Measurements from ENCODE around the gene BTBD2.

BTBD2 gene

DNA sequence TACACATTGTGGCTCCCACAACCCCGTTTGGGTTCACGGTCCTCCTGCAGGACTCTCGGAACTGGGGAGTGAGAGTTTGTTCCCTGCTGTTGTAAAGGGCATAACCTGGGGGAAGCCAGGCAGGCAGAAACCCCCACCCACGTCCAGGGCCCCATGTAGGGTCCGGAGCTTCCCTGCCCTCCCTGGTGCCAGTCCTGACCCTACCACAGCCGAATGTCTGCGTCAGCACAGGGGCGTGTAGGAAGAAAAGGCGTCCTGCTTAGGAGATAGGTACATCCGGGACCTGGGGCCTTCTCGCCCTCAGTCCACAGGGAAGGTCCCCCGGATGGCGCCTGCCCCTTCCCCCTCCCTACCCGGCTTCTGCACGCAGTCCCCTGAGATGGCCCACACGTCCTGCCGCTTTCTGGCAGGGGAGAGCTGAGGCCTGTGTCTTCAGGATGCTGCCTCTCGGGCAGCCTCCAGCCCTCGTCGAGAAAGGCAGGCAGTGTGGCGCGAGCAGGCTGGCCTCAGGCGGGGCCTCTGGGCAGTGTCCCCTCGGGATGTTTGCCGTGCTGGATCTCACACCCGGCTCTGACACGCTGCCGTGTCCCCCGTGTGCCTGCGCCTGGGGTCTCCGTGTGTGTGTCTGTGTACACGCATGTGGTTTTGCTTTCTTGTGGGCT is 55.5 kb downstream of the BTBD2 start:
- DNase-seq (ENCODE audit: low spot score), result no peak

DNA sequence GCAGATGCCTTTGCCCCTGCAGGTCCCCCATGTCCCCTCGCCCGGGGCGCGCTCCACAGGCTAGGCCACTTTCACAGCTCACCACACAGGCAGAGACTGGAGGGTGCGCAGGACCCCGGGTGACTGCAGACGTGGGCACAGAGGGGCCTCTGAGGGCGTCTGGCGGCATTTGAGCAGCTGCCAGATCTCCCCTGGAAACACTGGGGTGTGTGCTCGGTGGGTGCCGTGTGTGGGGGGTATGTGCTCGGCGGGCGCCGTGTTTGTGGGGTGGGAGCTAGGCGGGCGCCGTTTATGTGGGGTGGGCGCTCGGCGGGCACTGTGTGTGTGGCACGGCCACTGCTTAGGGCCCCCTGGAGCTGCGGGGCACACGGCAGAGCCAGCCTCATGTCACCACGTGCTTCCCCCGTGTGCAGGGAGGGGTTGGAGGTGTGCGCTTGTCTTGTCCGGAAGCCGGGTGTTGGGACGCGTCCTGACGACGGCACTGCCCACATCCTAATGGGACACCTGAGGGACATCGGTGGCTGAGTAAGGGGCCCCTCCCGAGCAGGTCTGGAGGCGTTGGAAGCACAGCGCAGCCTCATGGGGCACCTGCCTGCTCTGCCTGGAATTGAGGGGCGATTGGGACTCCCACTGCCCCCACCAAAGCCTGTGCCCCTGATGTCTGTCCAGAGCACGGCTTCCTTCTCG is 57.8 kb downstream of the BTBD2 start:
- DNase-seq (ENCODE audit: low spot score), result no peak

DNA sequence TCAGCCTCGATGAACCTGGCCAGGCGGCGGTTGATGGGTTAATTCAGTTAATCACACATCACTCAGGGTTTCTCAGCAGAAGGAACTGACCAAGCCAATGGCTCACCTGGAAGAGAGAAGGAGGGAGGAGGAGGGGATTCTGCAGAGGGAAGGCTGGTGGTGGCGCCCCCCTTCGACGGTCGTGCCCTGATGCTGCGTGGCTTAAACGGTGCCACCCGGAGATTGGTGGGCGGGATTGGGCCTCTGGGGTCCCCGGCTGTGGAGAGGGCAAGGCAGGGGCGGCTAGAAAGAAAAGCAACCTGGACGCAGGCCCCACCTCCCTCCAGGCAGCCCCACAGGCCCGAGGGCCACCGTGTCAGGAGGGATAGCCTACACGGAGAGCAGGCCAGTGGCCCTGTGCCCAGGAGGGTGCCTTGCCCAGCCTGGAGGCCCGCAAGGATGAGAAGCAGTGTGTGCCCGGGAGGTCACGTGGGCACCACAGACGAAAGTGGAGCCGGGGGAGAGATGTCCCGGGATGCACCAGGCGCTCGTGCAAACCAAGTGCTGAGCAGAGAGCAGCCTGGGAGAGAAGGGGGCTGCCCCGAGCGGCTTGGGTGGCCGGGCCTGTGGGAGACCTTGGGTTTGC is 58.5 kb downstream of the BTBD2 start:
- DNase-seq (ENCODE audit: low spot score), result peak; percentile 94

DNA sequence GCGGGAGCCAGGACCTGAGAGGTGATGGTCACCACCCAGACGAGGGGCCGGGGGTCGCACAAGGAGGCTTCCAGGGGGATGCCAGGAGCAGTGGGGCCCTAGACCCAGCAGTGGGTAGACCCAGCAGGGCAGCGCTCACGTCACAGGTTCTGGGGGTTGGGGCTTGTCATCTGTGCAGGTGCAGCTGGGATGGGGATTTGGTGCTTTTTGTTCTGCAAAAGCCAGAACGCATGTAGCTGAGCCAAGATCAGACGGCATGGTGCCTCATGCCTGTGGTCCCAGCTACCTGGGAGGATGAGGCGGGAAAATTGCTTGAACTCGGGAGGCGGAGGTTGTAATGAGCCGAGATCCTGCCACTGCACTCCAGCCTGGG is 59.4 kb downstream of the BTBD2 start:
- no peak for DNase-seq (ENCODE audit: low spot score)

DNA sequence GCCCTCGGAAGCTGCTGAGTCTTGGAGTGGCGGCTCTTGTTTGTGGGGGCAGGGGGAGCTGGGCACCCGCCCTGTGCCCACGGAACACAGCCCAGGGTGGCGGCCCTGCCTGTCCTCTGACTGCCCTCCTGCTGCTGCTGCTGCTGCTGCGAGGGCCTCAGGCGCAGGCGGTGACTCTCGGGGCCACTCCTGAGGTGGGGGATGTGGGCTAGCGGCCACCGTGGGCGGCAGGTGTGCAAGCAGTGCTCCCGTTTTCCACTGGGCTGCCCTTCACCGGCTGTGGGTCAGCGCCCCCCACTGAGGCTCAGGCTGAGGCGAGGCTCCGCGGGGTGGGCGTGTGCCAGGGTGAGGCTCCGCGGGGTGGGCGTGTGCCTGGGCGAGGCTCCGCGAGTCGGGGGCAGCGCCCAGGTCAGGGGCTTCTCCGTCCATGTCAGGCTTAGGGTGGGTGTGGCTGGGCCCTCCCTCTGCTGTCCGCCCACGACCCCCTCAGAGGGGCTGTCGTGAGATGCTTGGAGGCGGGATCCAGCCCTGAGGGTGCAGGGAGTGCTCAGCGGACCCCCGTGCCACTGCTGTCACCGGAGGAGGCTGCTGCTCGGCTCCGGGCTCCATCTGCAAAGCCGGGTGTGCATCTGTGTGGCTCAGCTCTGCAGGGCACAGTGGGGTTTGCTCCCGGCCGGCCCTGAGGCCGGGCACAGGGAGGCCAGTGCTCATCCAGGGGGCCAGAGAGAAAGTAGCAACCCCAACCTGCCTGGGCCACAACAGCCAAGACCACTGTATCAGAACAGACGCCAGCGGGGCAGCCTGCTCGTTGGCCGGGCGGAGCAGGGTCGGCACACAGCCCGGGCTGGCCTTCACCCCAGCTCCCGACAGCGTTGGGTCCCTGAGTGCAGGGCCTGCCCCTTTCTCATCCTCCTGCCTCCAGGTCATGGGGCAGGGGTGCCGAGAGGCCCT is 60.1 kb downstream of the BTBD2 start:
- DNase-seq (ENCODE audit: low spot score), result no peak

DNA sequence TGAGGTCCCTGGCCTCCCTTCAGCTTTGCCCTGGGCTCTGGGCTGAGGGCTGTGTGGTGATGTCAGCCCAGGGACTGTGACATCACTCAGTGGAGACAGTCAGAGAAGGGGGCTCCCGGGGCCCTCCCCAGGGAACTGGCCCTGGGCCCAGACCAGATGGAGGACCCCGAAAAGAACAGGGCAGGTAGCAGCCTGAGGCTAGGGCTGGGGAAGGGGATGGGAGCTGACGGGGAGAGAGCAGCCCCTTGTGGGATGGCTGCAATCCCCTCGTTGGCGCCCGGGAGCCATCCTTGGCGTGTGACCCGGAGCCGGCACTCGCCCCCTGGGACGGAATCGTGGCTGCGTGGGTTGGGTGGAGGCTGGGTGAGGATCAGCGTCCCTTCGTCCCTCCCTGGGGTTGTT is 61.0 kb downstream of the BTBD2 start:
- DNase-seq (ENCODE audit: low spot score), result no peak

DNA sequence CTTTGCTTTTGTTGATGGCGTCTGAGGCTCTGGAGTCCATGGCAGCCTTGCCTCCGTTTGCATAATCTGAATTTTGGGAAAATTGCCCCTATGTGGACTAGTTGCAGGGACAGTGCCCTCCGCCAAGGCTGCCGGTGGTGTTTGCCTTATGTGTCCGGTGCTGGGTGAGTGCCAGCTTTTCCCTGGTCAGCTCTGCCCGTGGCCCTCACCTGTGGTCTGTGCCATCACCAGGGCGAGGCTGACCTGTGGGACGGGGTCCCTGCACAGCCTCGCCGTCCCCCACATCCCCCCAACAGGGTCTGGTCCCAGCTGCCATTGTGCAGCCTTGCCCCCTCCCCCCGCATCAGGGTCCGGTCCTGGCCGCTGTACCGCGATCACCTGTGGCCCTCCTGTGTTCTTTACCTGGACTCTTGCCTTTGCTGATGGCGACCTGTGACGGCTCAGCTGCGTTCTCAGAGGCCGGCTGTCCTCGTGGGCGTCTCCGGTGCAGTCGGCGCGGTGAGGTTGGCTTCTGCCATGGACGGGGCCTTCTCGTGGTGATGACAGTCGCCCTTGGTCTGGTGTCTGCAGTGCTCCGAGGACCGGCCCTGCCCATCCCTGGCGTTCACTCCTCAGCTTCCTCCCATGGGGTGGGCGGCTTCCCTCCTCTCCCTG is 61.9 kb downstream of the BTBD2 start:
- DNase-seq (ENCODE audit: low spot score), result no peak

DNA sequence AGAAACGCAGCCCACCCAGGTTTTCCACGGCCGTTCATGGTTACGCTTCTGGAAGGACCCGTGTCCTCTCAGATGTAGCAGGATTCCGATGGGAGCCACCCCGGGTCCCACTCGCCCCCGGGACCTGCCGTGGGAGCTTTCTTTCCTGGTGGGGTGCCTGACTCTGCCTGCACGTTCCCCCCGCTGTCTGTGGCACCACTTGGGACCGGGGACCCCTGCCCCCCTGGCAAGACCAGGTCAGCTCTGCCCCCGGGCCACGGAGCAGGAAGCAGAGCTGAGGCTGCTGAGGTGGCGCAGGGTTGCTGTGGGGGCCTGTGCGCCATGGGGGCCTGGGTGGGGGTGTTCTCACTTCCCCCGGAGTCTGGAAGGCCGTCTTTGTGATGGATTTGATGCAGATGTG is 62.5 kb downstream of the BTBD2 start:
- no peak for DNase-seq (ENCODE audit: low spot score)

DNA sequence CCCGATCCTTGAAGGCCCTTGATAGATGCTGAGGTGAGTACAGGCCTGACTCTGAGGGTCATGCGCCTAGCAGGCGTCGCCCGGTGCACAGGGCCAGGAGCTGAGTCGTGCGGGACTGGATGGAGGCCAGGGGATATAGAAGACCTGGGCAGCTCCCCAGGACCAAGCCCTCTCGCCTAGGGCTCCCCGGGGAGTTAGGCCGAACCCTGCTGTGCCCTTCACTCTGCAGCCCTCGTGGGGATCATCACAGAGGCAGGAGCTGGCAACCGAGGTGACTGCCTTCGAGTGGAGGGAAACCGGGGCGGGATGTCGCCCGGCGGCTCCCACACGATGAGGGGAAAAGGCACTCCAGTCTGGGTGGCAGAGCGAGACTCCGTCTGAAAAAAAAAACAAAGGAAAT is 62.9 kb downstream of the BTBD2 start:
- no peak for DNase-seq (ENCODE audit: low spot score)

DNA sequence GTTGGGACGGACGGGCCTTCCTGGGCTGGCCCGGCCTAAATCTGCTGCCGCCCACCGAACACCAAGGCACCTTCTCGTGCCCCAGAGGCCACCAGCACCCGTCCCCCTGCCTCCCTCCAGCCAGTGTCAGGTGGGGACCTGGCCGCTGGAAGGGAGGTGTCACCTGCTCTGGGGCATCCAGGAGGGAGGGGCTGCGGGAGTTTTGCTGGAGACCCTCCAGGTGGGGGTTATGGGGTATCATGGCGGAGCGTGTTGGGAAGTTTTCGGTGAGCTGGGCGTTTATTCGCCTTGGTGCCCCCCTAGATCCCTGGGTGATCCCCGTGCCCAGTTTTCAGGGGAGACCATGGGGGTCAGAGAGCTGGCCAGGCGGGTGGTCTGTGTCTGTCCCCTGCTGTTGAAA is 64.9 kb downstream of the BTBD2 start:
- no peak for DNase-seq (ENCODE audit: low spot score)

DNA sequence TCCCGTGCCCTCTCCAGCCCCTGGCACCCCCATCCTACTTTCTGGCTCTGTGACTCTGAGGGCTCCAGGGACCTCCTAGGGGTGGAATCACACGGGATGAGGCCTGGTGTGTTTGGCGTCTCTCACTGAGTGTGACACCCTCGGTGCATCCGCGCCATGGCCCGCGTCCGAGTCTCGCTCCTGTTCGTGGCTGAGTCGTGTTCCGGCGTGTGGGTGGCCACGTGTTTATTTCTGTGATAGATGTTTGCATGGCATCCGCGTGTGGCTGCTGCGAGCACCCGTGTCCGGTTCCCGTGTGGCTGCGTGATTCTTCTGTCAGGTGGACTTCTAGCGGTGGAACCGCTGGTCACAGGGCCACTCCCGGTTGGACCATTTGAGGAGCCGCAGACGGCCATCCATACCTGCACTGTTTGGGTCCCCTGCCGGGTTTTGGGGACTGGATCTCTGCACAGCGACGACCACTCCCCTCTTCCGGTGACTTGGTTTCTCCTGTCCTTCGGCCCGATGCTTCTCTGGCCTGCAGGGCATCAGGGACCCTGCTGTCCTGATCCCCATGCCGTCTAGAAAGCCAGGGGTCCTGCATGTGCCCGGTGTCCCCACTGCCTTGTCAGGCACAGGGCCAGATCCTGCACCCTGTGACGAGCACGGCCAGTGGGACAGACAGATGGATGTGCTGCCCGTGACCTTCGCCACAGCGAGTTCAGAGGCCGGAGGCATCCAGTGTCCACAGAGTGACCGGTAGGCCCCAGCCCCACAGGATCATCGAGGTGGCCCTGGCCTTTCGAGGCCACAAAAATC is 66.0 kb downstream of the BTBD2 start:
- no peak for DNase-seq (ENCODE audit: low spot score)

DNA sequence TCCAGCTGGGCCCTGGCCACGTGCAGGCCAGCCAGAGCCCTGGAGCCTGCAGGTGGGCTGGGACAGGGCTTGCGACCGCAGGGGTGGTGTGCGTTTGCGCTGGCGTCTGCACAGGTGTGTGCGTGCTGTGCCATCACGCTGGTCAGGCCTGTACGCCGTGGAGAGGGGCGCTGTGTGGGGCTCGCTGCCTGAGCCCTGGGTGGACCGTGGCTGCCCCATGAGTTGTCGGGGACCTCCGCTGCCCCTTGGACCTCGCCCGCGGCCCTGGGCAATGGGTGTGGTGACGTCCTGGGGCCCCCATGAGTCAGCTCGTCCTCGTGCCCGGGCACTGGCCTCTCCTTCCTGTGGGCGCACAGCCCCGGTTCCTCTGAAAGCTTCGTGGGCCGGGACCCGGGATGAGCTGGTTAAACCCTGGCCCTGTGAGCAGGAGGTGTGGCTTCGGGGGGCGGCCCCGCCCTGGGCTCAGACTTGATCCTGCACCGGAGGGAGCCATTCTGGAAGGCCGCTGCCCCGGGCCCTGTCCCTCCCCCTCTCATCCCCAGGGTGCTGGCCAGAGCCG is 67.8 kb downstream of the BTBD2 start:
- no peak for DNase-seq (ENCODE audit: low spot score)

DNA sequence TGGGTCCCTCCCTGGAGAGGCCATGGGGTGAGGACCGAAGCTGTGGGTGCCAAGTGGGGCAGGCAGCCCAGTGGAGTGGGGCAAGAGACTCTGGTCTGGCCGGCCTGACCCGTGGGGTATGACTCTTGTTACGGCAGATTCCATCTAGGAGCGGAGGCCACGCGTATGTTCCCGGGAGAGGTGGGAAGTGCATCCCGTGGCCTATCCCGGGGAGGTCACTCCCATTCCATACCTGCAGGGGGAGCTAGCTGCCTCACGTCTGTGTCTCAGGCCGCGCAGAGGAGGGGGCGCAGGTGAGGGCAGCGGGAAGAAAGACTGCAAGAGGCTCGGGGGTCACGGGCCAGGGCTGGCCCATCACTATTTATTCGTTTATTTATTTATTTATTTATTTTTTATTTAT is 69.6 kb downstream of the BTBD2 start:
- no peak for DNase-seq (ENCODE audit: low spot score)

DNA sequence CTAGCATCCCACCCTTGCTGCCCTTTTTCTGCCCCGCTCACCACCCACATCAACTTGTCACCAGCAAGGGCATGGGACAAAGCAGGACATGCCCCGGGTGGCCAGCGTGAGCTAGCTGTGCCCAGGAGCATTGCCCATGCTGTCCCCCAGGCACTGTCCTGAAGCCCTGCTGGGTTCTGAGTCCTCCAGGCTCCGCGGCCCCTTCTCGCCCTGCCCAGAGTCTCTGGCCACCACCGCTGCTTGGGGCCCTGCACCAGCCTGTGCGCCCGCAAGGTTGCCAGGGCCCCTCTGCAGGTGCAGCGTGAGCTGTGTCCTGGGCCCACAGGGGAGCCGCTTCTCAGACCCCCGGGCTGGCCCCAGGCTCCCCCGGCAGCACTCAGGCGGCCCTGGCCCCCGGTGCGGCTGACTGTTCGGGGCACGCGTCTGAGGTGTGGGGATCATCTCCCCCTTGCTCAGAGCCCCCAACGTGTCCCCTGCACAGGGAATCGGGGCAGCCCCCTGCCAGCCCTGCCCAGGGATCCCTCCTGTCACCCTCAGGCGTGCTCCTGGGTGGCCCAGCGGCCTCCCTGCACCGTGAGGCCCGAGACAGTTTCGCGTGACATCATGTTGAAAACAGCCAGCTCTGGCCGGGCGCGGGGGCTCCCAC is 70.5 kb downstream of the BTBD2 start:
- DNase-seq (ENCODE audit: low spot score), result no peak

DNA sequence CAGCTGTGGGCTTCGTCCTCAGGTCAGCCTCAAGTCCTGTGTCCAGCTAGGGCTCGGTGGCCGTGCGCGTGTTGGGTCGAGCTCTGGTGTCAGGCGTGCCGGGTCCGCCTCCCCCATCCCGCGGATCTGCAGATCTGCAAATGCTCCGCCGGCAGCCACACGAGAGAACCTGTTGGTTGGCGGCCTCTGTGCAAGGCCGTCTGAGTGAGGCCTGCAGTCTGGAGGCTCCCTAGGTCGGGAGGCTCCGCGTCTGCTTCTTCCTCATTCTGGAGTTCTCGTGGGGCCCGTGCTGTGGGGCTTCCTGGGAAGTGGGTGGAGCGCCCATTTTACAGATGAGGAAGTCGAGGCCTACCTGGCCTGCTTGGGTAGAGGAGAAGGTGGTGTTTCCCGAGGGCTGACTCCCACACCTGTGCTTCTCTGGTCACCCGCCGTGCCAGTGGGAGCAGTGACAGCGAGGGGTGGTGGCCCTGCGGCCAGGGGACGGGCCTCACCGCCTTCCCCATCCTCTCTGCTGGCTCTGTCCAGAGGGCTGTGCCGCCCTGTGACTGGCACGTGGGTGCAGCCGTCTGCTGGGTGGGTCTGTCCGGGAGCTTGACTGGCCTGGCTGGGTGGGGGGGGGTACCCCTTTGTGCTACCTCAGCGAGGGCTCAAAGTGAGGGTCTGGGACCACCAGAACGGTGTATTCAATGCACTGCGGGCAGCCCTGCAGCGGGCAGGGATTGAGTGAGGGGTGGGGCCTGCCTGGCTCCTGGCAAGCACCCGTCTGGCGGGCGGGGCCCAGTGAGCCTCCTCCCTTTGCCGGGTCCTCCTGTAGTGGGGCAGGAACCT is 71.2 kb downstream of the BTBD2 start:
- no peak for DNase-seq (ENCODE audit: low spot score)

DNA sequence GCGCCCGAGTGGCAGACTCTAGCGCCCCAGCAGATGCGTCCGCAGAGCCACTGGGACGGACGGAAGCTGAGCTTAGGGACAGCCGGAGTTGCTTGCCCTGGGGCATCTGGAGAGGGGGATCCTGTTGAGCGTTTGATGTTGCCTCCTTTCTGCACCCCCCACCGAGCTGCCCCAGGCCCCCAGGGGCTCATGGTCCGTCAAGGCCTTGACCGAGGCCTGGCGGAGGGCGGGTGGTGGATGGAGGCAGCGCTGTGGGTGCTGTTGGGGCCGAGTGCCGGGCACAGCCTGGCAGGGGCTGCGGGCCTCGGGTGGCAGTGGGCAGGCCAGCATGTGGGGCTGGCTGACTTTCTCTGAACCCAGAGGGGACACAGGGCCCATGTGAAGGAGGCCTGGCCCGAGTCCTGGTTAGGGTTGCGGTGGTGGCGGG is 71.8 kb downstream of the BTBD2 start:
- DNase-seq (ENCODE audit: low spot score), result no peak

DNA sequence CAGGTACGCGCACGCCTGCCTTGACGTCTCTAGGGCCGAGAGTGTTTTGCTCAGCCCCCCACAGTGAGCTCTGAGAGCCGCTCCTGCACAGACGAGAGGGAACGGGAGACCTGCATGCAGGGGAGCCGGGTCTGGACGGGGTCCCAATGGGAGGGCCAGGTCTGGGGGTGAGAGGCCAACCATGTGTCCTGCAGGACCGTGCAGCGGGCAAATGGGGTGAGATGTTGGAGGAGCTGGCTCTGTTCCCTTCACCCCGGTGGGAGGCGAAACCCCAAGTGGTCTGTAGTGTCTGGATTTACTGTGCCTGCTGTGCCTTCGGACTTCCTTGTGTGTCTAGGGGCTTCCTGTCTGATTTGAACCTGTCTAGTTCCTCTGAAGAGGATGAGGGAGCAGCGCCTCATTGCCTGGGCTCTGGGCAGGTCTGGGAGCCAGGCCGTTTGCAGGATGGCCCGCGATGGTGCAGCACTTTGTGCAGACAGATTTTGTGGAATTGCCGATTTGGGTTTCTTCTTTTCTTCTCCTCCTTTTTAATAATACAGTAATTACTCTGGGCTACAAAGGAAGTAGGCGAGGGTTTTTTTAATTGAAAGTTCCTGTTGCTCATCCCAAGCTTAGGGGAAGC is 72.5 kb downstream of the BTBD2 start:
- DNase-seq (ENCODE audit: low spot score), result no peak

DNA sequence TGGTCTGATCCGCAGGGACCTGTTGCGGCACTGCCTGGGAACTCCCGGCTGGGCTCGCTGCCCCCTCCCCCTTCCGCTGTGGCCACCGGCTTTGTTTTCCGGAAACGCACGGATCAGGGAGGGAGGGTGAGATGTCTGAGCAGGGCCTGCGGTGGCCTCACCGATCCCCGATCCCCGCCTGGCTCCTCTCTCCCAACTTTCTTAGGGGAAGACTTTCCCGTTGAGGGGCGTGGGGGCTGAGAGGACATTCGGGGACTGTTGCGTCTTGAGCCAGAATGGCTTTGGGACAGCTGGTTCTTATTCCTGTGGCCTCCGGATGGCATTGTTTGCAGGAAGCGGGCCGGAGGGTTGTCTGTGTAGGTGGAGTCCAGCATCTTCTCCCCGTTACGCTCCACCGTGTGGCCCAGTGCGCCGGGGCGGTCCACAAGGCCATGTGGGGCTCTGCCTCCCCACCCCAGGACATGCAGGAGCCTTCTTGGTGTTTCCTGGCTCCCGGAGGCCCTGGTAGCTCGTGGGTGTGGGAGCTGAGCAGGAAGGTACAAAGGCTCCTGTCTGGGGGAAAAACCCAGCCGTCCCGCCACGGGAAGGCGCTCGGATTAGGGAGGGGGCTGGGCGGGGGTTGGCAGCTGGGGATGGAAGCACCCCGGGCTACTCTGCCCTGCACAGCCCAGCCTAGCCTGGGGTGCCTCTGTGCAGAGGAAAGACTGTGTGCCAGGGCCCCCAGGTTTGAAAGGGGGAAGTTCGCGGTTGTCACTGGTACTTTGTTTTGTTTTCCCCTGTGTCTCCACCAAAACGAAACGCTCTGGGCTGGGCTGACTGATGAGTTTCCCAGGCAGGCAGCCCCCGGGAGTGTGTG is 73.2 kb downstream of the BTBD2 start:
- DNase-seq (ENCODE audit: low spot score), result peak; percentile 69
